Activated CD8-positive, alpha-beta memory T cell treated with anti-CD3 and anti-CD28 coated beads, Interleukin-2, amount 50 U/mL, for 48 hours (primary cell): ENCODE results near the gene PRPS1.
"Not testable (repeated sequence)": the region's sequence is repeated elsewhere in the genome, so short reads cannot be mapped to it uniquely, and the experiment has no call there.

ENCODE experiments used
- DNase-seq: peaks from one replicate; pipeline ENCODE4 v3.0.0-alpha.2; 2020

Gene PRPS1

DNA sequence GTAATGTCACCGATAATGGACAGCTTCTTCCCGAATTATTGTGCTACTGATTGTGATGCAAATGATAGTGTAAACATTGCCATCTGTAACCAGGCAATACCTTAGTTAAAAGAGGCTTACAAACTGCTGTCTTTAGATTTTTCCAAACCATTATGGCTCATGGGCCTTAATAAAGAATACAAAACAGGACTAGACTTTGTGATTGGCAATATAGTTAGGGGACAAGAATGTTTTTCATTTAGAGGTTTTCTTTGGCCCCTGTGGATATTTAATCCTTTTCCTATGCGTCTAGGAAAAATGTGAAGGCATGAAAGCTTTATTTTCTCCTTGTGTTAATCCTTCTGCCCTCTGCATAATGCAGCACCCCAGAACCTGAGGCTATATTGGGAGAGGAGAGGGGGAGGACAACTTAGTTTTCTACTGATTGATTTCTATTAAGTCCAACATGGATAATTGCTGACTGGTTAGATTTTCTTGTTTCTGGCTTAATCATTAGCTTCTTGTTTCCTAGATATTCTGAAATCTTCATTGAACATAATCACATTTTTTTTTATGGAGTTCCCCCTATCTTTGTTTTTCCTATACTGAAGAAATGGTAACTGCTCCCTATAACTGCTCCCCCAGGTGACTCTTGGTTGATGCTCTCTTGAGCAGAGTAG, 1.9 kb downstream of the PRPS1 start:
- DNase-seq: no peak

DNA sequence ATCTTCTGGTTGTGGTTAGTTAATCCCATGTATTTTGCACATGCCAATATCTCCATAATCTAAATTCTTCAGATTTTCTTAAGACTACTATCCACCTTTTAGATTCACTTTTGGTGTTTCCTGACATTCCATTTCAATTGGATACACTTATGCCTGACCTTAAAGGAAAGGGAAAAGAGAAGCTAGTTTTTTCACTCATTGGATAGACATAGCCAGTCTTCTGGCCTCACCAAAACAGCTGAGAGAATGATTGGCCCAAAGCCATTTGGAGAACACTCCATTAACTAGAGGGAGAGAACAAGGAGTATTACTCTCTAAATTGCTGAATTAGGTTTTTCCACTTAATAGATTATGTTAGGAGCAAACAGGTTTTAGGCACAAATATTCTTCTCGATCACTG, 4.0 kb downstream of the PRPS1 start:
- DNase-seq: no peak

DNA sequence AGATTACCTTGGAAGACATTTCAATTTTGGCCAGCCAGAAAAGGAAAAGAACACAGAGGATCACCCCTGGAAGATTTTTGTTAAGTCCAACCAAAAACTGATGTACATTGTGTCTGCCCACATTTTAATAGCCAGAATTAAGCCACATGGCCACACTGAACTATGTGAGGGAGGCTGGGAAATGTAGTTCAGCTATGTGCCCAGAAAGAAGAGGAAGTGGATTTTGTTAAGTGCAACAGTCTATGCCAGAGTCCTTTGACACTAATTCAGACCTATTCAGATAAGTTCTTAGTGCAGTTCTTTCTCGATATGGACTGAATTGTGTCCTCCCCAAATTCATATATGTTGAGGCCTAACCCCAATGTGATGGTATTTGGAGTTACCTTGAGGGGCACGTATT, 18.4 kb downstream of the PRPS1 start:
- no peak for DNase-seq

DNA sequence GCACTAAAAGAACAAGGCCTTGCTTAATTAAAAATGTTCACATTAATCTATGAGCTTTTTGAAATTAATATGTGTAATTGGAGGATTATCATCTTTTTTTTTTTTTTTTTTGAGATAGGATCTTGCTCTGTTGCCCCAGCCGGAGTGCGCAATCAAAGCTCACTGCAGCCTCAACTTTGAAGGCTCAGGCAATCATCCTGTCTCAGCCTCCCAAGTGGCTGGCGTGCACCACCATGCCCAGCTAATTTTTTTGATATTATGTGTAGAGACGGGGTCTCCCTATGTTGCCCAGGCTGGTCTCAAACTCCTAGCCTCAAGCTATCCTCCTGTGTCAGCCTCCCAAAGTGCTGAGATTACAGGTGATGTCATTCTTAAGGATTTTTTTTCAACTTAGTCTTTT, 20.0 kb downstream of the PRPS1 start:
- DNase-seq: no peak

DNA sequence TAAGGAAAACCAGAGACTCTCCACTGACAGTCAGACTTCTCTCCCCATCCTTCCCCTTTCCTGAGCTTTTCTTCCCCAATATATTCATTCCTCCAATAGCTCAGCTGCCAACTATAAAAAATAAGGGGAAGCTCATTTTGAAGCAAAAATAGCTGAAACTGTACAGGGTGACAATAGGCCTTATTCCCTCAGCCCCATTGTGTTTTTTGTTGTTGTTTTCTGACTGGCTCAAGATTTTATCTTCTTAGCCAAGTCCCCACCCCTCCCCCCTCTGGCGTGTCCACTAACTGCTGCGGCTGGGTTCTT, 26.2 kb downstream of the PRPS1 start:
- DNase-seq: no peak

DNA sequence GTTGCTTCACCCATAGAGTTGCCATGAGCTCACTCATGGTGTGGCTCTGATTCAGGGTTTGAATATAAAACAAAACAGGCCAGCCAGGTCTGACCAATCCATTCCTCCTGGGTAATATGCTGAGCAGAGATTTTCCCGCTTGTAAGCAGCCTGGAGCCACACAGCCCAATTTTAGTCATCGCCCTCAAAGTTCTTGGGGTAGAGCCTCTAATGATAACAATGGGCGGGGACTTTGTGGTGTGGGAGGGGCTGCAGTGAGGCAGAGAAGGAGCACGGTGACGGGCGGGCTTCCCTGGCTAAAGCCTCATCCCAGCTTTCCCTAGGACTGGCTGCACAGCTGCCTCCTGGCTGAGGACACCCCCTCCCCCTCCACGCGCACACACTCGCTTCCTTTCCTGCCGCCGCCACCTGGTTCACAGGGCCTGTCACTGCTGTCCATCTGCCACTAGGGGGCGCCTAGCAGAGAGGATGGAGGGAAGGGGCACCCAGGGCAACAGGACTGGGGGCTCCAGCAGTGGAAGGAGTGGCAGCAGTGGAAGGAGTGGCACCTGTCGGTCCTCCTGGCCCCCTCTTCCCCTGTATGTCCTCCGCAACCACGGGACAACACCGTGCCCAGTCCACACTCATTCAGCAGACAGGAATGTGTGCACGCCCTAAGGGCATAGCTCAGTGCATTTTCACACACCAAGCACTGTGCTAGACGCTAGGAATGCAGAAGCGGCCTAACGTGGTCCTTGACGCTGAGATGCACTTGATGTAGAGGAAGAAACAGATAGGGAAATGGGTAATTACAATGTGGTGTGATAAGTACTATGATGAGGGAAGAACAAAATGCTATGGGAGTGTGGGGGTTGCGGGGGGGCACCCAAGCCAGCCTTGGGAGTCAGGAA, 26.8 kb downstream of the PRPS1 start:
- DNase-seq: peak; percentile 84

DNA sequence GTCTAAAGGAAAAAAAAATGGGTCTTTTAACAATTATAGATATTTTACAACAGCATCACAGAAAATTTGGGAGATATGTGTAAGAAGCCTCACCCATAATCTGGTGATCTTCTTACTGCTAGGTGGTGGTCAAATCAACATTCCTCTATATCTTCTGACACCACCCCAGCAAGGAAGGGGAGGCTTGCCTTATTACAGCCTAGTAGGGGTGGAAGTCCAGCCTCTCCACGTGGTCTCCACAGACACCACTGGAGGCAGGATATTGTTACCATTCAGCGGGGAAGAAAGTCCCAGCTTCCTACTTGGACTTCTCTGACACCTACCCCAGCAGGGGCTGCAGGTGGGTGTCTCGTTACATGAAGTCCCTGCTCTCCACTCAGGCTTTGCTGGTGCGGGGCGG, 28.7 kb downstream of the PRPS1 start:
- DNase-seq: no peak

DNA sequence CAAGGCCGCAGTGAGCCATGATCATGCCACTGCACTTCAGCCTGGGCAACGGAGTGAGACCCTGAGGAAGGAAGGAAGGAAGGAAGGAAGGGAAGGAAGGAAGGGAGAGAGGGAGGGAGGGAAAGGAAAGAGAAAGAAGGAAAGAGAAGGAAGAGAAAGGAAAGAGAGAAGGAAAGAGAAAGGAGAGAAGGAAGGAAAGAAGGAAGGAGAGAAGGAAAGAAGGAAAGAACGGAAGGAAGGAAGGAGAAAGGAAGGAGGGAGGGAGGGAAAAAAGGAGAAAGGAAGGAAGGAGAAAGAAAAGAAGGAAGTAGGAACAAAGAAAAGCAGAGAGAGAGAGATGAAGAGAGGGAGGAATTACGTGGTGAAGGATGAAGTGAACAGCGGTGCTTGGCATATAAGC, 30.4 kb downstream of the PRPS1 start:
- no peak for DNase-seq

DNA sequence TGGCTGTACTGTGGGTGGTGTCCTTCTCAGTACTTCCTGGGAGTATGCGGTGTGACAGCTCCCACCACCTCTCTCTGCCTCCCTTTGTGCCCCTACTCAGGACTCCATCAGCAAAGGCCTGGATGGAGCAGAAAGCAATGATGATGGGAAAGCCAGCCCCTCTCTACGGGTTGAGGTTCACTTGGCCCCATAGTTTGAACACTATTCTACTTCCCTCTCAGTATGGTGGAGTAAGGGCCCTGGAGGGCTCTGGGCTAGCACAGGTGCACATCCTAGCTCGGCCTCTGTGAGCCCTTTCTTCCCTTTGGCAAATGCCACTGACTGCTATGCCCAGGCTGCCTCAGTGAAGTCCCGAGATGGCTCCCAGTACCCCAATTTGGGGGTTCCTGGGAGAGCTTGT, 31.0 kb downstream of the PRPS1 start:
- no peak for DNase-seq

DNA sequence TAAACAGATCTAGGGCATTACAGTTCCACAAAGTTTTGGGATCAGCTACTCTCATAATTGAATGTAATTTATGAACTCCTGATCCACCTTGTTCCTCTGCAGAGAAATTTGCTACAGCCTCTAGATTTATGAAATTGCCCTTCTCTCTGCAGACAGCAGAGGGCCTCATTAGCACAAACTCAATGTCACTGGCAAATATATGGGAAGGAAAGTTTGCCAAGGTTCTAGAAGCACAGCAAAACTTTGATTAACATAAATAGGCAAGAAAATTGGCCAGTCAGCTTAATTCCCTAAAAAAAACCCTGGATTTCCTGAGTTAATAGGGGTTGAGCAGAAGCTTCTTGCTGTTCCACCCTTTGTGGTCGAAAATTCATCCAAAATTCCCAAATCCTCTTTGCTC, 31.5 kb downstream of the PRPS1 start:
- no peak for DNase-seq

DNA sequence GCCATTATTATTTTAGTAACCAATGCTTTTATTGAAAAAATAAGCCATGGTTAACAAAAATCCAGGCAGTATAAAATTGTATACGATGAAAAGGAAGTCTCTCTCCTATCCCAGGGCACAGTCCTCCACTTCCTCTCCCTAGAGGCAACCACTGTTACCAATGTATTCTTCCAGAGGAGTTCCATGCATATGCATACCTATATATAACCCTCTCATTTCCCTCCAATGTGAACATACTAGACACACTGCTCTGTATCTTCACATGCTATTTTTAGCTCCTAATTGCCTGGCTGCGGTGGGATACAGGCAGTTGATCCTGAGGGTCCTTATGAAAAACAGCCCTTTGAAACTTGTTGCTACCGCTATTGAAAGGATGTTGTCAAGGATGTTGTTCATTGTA, 33.8 kb downstream of the PRPS1 start:
- DNase-seq: no peak

DNA sequence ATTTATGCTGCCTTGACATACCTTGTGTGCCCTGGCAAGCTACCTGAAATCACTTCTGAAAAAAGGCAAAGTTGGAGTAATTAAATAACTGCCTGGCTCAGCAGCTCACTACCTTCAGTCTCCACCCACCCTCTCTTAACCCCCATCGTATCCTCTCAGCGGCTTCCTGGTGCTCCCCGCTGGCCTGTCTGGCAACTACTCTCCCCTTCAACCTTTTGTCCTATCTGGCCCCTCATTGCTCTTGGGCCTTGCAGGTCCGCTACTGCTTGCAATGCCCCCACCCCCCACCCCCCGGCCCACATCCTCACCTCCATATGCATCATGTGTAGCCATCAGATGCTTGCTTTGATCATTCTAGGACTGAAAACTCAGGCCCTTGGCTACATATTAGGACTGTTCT, 34.5 kb downstream of the PRPS1 start:
- no peak for DNase-seq

DNA sequence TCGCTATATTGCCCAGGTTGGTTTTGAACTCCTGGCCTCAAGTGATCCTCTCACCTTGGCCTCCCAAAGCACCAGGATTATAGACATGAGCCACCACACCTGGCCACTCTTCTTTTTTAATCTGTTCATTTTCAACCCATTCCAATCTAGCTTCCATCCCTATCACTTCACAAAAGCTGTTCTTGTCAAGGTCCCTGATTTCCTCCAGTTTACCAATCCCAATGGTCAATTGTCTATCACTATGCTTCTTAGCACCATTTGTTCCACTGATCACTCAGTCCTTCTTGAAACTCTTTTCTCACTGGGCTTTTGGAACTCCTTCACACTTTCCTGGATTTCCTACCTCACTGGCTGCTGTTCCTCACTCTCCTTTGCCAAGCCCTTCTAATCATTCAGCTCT, 38.6 kb downstream of the PRPS1 start:
- DNase-seq: no peak

DNA sequence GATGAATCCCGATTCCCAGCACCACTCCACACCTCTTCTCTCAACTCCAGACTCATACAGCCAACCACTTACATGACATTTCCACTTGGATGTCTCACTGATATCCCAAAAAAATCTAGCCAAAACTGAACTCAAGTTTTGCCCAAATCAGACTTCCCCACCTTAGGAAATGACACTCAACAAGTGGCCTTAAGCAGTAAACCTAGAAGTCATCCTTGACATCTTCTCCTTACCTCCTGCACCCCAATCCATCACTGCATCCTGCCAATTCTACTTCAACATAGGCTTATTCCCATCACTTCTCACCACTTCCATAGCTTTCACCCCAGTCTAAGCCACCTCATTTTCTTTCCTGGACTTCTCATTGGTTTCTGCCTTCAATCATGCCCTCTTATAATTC, 39.1 kb downstream of the PRPS1 start:
- DNase-seq: no peak

DNA sequence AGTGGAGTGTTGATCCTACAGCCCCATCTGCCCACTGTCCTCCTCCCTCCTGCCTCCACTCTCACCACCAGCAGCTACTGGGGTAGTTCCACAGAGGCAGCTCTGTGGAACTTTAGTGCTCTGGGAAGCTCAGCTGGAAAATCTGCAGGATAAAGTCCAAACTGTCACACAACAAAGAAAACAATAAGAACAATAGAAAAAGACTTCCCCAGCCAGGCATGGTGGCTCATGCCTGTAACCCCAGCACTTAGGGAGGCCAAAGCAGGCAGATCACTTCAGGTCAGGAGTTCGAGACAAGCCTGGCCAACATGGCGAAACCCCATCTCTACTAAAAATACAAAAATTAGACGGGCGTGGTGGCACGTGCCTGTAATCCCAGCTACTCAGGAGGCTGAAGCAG, 40.4 kb downstream of the PRPS1 start:
- not testable (repeated sequence) for DNase-seq

DNA sequence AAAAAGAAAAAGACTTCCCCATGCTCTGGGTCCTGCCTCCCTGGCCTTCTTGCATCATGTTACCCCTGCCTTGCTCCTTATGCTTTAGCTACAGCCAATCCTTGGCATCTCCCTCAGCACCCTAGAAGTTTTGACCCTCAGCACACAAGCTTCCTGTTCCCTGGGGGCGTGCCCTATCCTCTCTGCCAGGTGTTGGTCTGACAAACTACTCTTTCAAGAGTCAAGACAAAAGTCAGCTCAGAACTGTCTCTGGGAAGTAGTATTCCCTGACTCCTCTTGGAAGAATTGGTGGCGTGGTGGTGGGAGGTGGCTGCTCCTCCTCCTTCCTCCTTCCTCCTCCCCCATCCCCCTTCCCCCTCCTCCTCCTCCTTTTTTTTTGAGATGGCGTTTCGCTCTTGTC, 41.0 kb downstream of the PRPS1 start:
- DNase-seq: no peak

DNA sequence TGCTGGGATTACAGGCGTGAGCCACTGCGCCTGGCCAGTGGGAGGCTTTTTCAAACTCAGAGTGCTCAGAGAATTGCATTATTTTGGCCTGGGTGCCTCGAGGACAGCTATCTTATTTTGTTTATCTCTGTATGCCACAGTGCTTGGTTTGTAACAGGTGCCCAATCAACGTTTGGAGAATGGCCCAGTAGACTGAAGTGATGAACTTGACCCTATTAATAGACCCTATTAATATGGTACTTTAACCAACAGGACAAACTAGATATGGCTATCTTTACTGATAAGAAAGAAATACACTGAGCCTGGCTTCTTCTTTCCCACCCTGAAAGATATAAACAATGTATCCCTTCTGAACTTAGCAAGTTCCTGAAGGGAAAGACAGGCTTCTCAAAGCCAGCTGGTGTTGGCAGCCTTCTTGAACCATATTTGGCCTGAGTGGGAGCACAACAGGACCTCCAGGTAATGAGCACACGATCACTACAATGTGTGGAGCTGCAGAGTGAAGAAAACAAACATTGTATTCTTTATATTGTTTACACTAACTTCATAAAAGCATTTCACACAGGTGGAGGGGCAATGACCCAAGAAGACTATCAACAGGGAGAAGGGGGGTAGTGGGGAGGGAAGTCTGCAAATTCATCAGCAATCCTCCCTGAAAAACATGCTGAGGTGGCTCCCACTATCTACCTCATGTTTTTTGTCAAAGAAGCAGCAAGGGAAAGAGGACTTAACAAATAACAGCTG, 41.7 kb downstream of the PRPS1 start:
- DNase-seq: no peak

DNA sequence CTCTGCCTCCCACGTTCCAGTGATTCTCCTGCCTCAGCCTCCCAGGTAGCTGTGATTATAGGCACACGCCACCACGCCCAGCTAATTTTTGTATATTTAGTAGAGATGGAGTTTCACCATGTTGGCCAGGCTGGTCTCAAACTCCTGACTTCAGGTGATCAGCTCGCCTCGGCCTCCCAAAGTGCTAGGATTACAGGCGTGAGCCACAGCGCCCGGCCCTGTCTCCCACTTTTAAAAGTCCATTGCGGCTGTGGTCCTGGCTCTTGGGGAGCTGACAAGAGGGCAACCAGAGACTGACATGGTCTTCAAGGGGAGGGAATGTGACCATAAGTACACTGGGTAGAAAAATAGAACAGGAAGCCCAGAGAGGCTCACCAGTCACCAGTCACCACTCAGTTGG, 42.9 kb downstream of the PRPS1 start:
- DNase-seq: not testable (repeated sequence)

DNA sequence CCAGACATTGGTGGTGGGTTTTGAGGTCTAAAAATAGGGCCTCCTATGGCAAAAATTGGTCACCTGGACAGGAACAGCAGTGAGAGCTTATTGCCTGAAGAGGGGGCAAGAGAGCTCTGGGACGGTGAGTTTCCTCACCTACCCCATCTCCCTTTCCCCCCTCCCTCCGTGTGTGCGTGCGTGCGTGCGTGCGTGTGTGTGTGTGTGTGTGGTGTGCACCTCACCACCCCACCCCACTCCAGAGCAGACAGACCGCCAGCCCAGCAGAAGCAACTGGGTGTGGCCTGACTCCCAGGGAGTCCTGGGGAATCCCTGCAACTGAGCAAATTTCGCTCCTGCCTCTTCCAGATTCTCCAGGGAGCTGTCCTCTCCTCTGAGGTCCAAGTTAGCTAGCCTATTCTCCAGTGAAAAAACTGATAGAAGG, 44.7 kb downstream of the PRPS1 start:
- DNase-seq: peak; percentile 74

DNA sequence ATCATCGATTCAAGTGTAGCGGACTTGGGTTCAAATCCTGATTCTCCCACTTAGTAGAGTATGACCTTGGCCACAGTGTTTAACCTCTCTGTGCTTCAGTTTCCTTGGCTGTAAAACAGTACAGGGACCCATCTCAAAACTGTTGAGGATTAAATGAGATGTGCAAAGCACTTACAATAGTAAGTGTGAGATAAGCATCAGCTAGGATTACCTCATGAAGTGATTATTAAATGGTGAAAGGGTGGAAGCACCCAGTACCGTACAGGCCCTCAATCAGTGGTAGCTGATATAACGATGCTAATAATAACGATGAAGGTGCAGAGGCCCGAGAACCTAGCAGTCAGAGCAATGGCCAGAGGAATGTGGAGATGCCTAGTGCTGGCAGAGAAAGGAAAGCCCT, 45.1 kb downstream of the PRPS1 start:
- no peak for DNase-seq

DNA sequence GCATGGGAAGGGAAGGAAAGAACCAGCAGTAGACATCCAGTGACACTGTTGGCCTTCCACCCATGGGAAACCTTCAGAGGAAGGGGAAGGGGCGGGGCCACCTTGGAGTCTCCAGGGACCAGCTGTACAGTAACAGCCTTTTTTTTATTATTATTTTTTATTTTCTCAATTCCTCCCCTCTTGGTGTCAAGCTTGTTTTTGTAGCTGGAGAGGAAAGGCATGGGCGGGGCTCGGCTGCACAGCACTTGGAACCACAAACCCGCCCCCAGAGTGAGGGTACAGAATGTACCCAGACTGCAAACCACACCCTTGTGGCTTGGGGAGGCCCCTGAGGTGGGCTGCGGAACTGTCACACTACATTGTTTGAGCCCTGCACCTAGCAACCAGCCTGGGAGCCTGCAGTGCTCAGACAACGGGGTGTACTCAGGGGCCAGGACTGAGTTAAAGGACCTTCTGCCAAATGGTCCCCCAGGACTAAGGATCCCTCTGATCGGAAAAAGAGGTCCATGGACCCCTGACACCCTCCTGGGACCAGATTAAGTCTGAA, 45.7 kb downstream of the PRPS1 start:
- DNase-seq: peak; percentile 86

DNA sequence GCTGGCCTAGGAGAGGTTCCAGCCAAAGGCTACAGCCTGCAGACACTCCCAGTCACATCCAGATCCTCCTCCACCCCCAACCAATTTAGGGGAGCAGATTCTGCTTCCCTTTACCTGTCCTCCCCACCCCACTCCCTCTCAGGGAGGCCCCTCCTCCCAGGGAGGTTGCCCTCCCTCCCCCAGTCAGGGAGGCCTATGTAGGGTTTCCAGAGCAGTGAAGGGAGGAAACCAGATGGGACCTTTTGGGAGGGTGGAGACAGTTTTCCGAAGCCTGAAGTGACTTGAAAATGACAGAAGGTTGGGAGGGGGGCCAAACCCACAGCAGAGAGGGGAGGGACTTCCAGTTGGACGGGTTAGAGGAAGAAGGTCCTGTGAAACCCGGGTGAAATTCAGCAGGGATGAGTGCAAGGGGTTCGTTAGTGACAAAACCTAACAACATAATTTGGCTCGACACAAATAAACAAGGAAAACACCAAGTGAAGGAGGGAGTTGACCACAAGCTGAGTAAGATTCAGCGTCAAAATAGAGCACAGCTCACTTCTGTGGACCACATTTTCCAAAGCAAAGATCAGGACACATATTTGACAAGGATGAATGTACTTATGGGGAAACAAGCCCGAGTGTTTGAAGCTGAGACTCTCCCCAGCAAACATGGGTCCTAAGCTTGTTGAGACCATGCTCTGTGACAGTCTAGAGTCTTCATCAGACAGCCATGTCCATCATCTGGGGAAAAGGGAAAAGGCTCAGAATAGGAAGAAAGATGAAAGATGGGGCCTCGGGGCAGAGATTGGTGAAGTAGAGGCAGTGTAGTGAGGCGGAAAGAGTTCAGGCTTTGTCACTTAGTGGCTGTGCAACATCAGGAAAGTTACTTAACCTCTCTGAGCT, 46.4 kb downstream of the PRPS1 start:
- DNase-seq: no peak

DNA sequence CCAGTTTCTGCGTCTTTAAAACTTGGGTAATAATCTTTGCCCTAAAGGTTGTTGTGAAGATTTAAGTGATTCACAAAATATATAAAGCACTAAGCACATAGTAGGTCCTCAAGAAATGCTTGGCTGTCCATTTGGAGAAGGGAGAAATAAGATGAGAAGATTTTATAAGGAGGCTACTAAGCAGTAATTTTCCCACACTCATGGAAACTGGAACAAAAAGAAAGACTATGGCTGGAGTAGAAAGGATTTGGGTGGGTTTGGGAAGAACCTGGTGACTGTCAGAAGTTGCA, 47.0 kb downstream of the PRPS1 start:
- no peak for DNase-seq
